Activated CD4-positive, alpha-beta T cell treated with anti-CD3 and anti-CD28 coated beads, Interleukin-2, Interleukin-4, amounts not matched to agents 100 ng/mL and 50 ng/mL, durations not matched to agents 16 hours and 8 hours (primary cell): ENCODE data around the gene UBALD2.
"Not testable (repeated sequence)": the region's sequence is repeated elsewhere in the genome, so short reads cannot be mapped to it uniquely, and the experiment has no call there.

Experiments used
- DNase-seq: peaks from one replicate; pipeline ENCODE4 v3.0.0-alpha.2; 2020; ENCODE audit warnings: low spot score

Gene UBALD2

DNA sequence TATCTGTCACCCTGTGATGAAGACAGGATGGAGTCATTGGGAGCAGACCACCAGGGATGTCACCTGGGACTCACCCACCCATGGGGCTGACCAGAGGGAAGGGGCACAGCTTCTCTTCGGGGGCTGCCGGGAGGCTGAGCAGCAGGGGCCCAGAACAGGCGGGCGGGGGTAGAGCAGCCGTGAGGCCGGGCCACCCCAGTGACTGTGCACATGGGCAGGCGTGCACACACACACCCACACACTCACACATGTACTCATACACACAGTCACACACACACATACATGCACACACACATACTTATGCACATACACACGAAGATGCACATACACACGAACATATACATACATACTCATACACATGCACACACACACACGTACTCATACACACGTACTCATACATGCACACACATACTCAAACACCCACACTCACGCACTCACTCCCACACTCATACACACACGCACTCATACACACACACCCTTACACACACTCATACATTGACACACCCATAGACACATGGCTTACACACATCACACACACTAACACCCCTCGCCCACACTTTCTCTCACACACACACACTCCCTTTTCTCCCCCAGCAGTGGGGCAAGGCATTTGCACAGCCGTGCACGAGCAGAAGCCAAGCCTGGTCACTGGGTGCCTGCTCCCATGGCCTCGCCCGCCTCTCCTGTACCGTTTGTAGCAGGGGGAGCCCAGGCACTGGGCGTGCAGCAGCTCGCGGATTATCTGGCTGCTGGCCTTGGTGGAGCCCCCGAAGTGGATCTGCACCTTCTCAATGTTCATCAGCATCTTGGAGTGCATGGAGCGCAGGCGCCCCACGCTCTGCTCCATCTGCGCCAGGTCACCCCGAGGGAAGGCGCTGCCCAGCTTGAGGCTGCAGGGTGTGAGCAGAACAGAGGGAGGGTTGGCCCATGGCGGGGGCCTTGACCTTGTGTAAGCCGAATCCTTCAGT lies 12.4 kb downstream of the UBALD2 start:
- DNase-seq, result no peak

DNA sequence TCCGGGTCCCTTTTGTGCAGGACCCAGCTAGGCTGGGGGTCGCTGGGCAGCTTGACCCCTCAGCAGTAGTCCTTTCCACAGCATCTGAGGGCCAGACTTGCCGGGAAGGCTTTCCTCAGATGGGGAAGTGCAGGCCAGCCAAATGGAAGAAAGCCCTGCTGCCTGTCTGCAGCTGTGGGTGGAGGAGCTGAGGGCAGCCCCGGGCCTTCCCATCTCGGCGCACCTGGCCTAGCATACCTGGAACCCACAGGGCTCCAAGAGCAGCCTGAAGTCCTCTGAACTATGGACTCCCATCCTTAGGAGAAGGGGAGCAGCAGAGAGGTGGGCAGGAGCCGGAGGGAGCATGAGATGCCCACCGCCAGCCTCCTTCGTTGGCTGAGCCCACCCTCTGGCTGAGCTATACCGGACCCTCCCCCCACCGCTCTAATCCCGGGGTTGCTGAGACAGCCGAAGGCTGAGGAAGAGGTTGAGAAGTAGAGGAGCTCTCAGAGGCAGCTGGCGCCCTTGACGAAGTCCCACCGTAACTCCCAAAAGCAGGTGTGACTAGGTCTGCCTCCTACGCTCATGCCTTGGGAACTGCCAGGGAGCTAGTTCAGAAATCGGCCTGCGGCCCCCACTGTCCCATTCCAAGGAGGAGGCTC lies 13.2 kb downstream of the UBALD2 start:
- DNase-seq, result no peak

DNA sequence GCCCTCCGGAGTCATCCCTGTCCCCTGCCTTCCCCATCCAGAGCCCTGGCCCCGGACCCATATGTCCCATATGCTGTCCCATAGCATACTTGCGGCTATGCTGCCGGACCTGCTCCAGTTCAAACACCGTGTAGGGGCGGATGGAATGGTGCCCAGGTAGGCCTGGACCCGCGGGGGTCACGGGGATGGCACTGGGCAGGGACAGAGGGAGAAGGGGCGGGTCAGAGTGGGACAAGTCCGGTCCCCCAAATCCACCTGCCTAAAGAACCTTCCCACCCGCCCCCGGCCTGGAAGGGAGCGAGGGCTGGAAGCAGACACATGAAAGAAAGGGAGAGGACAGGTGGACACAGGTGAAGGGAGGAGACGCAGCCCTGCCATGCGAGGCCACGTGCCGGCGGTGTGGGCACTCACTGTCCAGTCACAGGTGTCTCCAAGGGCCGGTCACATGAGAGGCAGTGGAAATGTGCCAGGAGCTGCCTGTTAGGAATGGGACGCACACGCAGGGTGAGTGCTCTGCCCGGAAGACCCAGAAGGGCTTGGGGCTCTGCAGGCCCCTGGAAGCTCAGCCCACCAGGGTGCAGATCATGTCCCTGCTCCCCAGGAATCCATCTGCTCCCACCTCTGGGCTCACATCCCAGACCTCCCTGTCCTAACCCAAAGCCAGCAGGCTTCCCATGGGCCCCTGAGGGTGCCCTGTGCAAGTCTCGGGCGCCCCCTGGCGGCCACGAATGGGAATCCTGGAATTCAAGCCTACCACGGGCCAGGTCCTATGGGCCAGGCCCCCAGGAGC lies 14.0 kb downstream of the UBALD2 start:
- DNase-seq, result peak; percentile 86

DNA sequence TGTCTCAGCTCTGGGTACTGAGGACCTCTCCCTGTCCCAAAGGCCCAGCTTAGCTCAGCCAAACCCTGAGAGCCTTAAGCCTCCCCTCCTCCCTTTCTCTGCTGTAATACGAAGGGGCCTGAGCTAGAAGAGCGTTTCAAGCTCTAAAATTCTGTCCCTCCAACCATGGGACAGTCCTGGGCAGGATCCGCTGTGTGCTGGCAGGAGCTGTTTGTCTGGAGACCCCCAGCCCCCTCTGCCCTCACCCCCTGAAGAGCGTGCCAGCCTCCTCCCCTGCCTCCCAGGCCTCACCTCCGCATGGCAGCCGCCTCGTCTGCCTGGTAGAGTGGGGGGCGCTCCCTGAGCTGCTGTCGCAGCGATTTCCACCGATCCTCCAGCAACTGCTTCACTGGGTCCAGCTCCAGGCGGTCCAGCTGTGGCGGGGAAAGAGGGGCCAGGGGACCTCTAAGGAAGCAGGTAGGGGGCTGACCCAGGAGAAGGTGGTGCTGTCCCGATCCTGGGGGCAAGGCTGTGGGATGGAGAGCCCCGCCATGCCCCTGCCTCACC lies 14.7 kb downstream of the UBALD2 start:
- no peak for DNase-seq

DNA sequence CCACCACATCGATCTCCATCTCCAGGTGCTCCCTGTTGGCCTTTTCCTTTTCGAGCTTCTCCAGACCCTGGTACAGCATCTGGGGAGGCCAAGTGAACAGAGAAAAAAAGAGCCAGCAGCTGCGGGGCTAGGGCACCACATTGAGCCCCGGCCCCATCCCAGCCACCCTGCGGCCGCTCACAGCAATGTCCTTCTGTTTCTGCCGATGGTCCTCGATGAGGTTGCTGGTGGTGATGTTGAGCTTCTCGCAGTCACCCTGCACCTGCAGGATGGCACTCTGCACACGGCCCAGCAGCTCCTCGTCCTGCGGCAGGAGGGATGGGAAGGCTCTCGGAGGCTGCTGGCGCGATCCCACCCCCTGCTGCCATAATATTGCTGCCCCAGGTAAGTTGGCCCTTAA lies 15.5 kb downstream of the UBALD2 start:
- no peak for DNase-seq

DNA sequence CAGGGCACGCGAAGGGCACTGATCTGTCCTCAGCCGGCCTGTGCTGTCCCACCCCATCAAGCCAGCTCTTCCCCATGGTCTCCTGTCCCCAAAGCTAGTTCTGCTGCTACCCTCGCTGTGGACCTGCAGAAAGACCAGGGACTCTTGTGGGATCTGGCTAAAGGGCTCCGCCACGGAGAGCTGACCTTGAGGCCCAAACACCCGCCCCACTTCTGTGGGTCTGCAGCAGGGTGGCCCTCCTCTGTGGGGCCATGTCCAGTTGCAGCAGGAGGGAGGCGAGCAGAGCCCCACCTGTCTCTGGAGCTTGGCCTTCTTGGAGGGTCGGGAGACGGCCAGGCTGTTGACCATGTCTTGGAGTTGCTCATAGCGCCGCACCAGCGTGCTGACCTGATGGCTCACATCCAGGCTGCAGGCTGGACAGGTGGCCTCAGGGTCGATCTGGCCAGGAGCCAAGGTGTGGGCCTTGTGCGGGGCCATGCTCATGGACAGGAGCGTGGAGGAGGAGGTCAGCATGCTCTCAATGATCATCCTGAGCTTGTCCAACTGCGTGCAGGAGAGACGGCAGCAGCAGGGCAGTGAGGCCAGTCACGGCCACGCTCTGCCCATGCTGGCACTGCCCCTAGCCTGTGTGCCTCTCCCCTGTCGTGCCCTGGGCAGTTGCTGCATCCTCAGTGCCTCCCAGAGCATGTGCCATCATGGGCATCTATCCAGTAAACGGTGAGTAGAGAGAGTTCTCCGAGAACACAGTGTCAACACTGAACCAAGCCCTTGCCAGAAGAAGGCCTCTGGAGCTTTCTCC lies 16.6 kb downstream of the UBALD2 start:
- DNase-seq, result no peak

DNA sequence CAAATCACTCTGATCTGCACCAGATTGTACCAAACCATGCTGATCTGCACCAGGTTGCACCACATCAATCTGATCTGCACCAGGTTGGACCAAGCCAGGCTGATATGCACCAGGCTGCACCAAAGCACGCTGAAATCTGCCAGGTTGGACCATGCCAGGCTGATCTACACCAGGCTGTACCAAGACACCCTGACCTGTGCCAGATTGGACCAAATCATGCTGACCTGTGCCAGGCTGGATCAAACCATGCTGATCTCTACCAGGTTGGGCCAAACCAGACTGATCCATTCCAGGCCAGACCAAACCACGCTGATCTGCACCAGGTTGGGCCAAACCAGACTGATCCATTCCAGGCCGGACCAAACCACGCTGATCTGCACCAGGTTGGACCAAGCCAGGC lies 27.4 kb downstream of the UBALD2 start:
- no peak for DNase-seq

DNA sequence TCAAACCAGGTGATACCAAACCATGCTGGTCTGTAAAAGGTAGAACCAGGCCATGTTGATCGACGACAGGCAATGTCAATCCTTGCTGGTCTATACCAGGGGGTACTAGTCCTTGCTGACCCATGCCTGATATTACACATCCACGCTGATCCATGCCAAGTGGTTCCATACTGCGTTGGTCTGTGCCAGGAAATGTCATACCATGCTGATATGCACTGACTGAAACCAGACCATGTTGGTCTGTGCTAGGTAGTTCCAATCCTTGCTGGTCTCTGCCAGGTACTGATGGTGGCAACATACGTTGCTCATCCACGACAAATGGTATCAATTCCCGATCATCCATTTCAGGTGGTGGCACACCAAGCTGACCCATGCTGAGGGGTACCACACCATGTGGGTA lies 28.0 kb downstream of the UBALD2 start:
- DNase-seq, result no peak

DNA sequence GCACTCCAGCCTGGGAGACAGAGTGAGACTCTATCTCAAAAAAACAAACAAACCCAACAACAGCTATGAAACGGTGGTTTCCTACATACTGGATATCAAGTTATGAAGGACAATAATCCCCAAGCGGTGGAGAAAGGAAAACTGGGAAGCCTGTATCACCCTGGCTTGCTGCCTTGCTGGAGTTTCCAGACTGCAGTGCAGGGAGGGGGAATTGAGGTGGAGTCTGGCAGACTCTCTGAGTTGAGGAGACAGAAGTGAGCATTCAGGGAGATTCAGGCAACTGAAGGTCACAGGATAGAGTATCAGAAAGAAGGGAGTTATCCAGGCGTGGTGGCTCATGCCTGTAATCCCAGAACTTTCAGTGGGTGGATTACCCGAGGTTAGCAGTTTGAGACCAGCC lies 31.0 kb downstream of the UBALD2 start:
- no peak for DNase-seq

DNA sequence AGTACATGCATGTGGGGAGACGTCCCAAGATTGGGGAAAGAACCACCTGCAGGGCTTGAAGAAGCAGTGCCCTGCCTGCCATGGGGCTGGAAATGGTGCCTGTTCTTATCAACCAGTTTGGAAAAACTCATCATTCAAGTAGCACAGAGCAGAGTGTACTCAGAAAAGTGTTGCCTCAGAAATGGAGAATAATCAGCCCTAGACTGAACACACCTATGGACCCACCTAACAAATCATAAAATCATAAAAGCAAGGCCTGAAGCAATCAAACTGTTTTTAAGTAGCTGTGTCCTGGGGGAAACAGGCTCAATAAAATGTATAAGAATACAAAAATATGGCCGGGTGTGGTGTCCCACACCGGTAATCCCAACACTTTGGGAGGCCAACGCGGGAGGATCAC lies 31.7 kb downstream of the UBALD2 start:
- no peak for DNase-seq

DNA sequence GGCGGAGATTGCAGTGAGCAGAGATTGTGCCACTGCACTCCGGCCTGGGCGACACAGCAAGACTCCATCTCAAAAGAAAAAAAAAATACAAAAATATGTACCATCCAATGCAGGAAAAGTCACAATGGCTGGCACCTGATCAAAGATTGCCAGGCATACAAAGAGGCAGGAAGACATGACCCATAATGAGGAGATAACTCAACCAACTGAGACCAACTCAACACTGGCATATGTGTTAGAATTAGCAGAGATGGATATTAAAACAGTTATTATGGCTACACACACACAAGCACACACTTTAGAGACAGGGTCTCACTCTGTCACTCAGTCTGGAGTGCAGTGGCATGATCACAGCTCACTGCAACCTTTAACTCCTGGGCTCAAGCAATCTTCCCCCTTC lies 32.3 kb downstream of the UBALD2 start:
- DNase-seq, result no peak

DNA sequence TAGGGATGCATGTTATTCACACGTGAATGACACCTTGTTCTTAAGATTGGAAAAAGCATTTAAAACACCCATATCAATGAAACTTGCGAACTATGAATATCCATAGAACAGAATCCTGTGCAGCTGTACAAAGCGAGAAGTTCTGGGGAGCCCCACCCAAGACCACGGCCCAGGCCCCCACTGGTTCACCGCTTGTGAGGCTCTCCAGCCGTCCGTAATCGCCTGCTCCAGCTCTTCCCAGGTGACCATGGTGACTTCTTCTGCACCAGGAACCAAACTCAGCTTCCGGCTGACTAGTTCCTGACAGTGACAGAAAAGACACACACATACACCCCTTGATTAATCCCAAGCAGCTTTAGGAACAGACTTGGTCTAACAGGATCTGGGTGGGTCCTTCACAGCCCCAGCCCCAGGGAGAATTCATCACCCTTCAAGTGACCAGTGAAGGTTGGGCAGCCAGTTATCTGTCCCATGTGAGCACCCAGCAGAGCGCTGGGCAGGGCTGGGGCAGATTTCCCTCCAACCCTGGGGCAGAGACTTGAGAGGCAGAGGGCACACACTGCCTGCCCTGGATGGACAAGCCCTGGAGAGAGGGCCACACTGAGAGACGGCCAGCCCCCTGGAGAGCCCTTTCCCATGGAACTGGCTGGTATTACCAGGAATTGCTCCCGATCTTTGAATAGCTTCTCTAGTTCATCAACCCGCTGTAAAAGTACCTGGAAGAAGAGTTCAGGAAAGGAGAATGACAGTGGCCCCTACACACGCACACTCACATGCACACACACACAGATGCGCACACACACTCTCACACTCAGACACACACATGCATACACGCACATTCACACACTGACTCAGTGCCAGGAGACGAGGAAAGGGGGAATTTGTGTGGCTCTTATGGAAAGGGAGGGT lies 39.3 kb downstream of the UBALD2 start:
- DNase-seq, result no peak

DNA sequence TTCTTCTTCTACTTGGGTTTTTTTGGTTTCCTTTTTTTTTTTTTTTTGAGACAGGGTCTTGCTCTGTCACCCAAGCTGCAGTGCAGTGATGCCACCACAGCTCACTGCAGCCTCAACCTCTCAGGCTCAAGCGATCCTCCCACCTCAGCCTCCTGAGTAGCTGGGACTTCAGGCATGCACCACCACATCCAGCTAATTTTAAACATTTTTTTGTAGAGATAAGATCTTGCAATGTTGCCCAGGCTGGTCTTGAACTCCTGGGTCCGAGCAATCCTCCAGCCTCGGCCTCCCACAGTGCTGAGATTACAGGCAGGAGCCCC lies 39.9 kb downstream of the UBALD2 start:
- not testable (repeated sequence) for DNase-seq

DNA sequence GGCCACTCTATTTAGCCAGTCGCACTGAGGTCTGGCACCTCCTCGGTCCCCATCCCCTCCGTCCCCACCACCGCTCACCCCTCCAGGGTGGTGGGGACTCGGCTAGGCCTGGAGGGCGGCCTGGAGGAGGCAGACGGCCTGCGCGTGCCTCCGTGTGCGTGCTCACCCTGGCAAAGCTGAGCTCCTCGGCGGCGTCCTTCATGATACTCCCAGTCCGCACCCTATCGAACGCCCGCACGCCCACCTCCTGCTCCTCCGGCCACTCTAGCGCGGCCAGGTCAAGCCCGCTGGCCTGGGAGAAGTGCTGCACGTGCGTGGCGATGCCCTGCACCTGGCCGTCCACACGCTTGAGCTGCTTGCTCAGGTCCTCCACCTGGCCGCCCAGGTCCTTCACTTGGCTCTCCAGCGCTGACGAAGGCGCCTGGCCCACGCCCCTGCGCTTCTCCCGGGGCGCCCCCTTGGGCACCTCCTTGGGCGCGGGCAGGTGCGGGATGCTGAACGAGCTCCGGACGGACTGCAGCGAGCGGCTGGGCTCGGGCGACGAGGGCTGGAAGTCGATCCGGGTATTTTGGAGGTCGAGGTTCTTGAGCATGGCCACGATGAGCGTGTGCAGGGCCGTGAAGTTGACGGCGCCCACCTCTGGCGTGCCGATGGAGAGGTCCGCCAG lies 42.3 kb downstream of the UBALD2 start:
- no peak for DNase-seq

DNA sequence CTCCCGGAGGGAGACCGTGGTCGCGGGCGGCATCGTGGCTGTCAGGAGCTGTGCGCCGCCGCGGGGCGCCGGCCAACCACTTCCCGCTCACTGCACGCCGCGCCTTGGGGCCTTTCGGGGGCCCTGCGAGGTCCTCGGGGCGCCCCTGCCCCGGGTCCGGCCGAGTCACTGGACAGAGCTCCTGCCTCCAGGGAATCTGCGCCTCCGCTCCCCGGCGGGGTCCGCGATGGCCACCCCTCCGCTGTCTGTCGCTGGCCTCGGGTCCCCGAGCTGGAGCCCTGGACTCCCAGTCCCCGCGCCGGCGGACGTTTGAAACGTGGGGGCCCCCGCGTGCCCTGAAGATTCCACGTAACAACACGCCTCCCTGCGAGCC lies 42.8 kb downstream of the UBALD2 start, which contains the start of gene QRICH2:
TSS of gene QRICH2 (minus strand) at position 311 of the 373 bp plus-strand sequence. CDS start at position 33, 278 bp downstream.
- DNase-seq, result no peak

DNA sequence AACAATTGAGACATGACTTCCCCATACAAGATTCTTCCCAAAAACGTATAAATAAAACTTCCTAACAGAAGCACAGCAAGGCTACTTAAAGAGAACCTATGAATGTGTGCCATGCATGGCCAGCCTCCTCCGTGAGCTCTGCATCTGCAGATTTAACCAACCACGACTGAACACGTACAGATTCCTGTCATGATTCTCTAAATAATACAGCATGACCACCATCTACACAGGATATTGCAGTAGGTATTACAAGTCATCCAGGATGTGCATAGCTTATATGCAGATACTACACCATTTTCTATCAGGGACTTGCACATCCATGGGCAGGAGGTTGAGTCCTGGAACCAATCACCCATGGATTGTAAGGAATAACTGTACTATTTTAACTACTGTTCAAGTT lies 44.3 kb downstream of the UBALD2 start:
- DNase-seq, result no peak

DNA sequence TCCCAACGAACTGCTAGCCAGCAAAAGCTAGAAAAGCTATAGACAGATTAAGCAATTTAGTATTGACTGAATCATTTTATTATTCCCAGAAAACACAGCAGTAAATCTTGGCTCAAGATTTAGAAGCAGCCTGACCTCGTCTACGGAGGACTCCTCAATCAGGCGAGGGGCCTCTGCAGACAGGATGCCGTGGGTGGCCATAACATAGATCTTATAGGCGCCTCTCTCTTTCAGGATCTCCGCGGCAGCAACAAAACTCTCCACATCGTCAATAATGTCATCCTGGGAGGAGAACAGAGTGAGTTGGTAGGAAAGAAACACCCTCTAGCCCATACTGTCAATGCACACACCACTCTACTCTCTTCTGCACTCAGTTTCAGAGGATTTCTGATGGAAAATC lies 47.6 kb downstream of the UBALD2 start:
- DNase-seq, result no peak

DNA sequence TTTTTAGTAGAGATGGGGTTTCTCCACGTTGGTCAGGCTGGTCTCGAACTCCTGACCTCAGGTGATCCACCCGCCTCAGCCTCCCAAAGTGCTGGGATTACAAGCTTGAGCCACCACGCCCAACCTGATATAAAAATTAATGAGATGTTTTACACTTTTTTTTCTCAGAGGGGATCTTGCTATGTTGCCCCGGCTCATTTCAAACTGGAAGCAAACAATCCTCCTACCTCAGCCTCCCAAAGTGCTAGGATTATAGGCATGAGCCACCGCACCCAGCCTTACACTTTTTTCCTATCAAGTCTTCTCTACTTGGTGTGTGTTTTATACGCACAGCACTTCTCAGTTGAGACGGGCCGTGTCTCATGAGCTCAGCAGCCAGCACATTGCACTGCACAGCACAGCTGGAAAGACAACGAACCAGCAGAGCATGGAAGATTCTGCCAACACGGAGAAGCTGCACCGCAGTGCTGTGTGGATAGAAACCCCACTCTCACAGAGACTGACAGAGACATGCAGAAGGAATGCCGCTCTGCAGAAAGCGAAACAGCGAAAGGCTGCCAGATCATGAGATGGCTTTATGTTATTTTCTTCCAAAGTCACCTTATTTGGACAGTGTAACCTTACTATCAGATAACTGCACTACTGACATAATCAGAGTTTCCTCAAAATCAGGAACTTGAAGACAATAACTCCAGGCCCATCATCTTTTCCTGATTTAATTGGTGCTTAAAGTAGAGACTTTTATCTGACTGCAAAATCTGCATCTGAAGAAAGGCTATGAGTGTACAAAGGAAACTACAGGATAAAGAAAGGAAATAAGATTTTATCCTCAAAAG lies 49.5 kb downstream of the UBALD2 start:
- DNase-seq, result no peak

DNA sequence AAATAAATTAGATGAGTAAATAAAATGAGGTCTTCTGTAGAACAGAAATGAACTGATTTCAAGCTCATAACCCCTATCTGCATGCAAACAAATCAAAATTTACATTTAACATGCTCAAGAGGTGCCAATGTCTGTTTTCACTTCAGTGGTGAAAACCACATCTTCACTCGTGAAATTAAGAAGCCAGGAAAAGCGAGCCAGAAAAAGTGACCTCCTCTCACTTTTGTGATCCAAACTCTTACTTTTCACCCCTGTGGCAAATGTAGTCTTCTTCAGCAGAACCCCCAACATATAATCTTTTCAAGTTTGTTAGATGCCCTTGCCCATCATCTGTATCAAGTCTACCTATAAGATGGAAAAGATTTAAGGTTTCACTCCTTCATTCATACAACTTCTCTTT lies 52.4 kb downstream of the UBALD2 start:
- no peak for DNase-seq
